Osteocyte (in vitro differentiated cells): Measurements from ENCODE around the gene ATP6V0D1. TPM values are rescaled to one million over a fixed set of nuclear protein-coding genes. Genes with fewer than 3 reads are reported as not detected.
A peak's percentile ranks its signal among the peaks of the same experiment; 100 is the strongest.

Source experiments
- DNase-seq: peaks from one replicate; pipeline ENCODE4 v3.0.0; 2021; ENCODE audit warnings: mixed read lengths; ENCODE audit not compliant: unreplicated experiment; ENCODE audit errors: extremely low spot score
- H3K27ac Mint-ChIP-seq: one replicate; pipeline ENCODE4 v1.8.0; 2021; ENCODE audit warnings: mild to moderate bottlenecking, mixed read lengths; ENCODE audit not compliant: unreplicated experiment
- H3K27me3 Mint-ChIP-seq: one replicate; pipeline ENCODE4 v1.8.0; 2021; ENCODE audit warnings: mixed read lengths; ENCODE audit not compliant: unreplicated experiment
- H3K36me3 Mint-ChIP-seq: one replicate; pipeline ENCODE4 v1.8.0; 2021; ENCODE audit warnings: mixed read lengths; ENCODE audit not compliant: unreplicated experiment
- H3K4me1 Mint-ChIP-seq: one replicate; pipeline ENCODE4 v1.8.0; 2021; ENCODE audit warnings: mixed read lengths; ENCODE audit not compliant: unreplicated experiment
- H3K4me3 Mint-ChIP-seq: one replicate; pipeline ENCODE4 v1.8.0; 2021; ENCODE audit warnings: mild to moderate bottlenecking, moderate library complexity, mixed read lengths; ENCODE audit not compliant: unreplicated experiment
- H3K9me3 Mint-ChIP-seq: one replicate; pipeline ENCODE4 v1.8.0; 2021; ENCODE audit warnings: mixed read lengths; ENCODE audit not compliant: unreplicated experiment
- total RNA-seq: library from RNA; stranded (reverse); gene quantifications from 2 replicates; pipeline ENCODE4 v1.2.1, GENCODE V29; 2021
- TF ChIP-seq, protein P1 (sequence below): fragments of 200-600 bp; sonication (generic); IDR thresholded peaks from 2 replicates; pipeline ENCODE4 v1.5.0; 2021; ENCODE audit warnings: antibody characterized with exemption, mild to moderate bottlenecking, moderate library complexity

ATP6V0D1 gene
- total RNA-seq, 1 donor from 2014 or later: 116 TPM

DNA sequence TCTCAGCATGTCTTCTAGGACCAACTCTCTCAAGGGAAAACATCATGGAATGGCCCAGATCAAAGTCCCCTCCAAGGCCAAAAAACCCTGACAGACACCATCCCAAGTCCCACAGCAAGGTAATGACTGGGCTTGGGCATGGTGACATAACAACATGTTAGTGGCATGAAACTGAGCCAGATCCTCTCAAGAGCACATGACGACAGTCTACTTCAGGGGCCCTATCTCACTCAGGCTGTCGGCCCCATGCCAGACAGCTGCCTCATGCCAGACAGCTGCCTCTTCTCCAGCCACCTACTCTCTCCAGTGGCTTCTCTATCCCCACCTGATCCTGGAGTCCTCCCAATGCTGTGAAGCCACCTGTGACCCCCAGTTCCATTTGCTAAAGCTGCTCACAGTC lies 31.6 kb downstream of the ATP6V0D1 start:
- Mint-ChIP-seq H3K27ac (no peak overlapping the region), H3K36me3 (peaks cover 16% of the 10 kb centered on the region), H3K4me3 (no peak overlapping the region), H3K4me1 (peaks cover 16% of the 10 kb centered on the region), H3K27me3 (no peaks in the 10 kb centered on the region), H3K9me3 (no peaks in the 10 kb centered on the region)
- no peak for DNase-seq
- TF ChIP-seq, protein P1, sequence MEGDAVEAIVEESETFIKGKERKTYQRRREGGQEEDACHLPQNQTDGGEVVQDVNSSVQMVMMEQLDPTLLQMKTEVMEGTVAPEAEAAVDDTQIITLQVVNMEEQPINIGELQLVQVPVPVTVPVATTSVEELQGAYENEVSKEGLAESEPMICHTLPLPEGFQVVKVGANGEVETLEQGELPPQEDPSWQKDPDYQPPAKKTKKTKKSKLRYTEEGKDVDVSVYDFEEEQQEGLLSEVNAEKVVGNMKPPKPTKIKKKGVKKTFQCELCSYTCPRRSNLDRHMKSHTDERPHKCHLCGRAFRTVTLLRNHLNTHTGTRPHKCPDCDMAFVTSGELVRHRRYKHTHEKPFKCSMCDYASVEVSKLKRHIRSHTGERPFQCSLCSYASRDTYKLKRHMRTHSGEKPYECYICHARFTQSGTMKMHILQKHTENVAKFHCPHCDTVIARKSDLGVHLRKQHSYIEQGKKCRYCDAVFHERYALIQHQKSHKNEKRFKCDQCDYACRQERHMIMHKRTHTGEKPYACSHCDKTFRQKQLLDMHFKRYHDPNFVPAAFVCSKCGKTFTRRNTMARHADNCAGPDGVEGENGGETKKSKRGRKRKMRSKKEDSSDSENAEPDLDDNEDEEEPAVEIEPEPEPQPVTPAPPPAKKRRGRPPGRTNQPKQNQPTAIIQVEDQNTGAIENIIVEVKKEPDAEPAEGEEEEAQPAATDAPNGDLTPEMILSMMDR: no peak

DNA sequence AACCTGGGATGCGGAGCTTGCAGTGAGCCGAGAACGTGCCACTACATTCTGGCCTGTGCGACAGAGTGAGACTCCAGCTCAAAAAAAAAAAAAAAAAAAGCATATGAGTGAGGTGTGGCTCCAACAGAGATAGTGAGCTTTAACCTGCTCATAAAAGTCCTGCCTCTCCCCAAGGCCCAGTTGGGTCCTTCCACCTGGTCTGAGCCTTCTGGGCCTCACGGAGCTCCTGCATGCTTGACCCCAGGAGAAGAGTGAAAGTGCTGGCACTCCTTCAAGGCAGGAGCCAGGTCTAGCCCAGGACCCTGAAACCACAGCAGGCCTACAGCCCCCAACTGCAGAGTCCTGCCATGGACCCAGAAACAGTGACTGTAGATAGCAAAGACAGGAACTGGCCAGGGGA lies 32.4 kb downstream of the ATP6V0D1 start:
- Mint-ChIP-seq H3K9me3 (no peaks in the 10 kb centered on the region), H3K4me3 (no peak overlapping the region), H3K27ac (no peak overlapping the region), H3K36me3 (peaks cover 16% of the 10 kb centered on the region), H3K4me1 (peaks cover 12% of the 10 kb centered on the region), H3K27me3 (no peaks in the 10 kb centered on the region)
- TF ChIP-seq, protein P1: no peak
- DNase-seq: no peak

DNA sequence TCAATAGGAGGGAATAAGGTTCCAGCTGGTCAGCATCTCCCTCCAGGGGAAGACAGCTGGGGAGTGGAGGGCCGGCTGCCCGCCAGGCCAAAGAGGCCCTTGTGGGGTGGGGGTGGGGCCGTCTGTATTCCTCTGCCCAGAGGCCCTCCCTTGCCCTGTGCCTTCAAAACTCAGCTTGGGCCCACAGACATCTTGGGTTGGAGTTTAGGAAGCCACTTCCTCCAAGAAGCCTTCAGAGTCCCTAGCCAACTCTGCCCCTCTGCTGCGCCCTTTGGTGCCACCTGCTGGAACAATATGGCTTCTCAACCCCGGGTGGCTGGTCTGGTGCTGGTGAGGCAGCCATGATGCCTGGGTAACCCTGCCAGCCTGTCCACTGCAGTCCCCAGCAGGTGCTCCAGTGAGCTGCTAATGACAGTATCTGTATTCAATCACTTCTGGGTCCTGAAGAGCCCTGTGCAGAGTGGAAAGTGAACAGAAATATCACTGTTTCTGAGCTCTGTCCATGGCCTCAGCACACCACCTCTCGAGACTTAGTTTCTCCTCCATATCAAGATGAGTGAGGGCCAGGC lies 33.4 kb downstream of the ATP6V0D1 start:
- peaks cover 12% of the 10 kb centered on the region for H3K4me1 Mint-ChIP-seq
- no peaks in the 10 kb centered on the region for H3K9me3 Mint-ChIP-seq
- no peak overlapping the region for H3K4me3 Mint-ChIP-seq
- peaks cover 14% of the 10 kb centered on the region for H3K36me3 Mint-ChIP-seq
- H3K27ac Mint-ChIP-seq: no peak overlapping the region
- no peak for DNase-seq
- TF ChIP-seq, protein P1: peak; percentile 42
- H3K27me3 Mint-ChIP-seq: no peaks in the 10 kb centered on the region

DNA sequence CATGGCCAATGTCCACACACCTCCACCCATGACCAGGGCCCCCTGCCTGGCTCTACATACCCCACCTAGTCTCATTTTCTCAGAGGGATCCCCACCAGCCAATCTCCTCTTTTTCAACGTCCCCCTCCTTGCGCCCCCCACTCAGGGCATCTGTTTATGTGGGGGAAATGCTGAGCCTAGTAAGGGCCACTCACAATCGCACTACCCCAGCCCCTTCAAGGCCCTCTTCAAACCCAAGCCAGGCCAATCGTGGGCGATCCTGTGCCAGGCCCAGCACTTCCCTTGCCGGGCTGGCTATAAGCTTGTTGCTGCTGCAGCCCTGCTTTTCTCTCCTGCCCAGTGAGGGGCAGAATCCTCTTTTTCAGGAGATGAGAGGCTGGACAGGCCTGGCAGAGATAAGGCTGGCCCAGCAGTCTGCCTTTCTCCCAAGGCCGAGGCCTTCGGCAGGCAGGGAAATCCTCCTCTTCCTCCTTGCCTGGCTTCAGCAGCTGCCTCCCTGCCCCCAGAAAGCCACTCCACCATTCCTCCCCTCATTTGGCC lies 33.9 kb downstream of the ATP6V0D1 start:
- Mint-ChIP-seq H3K36me3 (peaks cover 14% of the 10 kb centered on the region), H3K27ac (no peak overlapping the region), H3K9me3 (no peaks in the 10 kb centered on the region), H3K4me3 (no peak overlapping the region), H3K4me1 (peaks cover 12% of the 10 kb centered on the region), H3K27me3 (no peaks in the 10 kb centered on the region)
- no peak for DNase-seq
- TF ChIP-seq, protein P1: no peak

DNA sequence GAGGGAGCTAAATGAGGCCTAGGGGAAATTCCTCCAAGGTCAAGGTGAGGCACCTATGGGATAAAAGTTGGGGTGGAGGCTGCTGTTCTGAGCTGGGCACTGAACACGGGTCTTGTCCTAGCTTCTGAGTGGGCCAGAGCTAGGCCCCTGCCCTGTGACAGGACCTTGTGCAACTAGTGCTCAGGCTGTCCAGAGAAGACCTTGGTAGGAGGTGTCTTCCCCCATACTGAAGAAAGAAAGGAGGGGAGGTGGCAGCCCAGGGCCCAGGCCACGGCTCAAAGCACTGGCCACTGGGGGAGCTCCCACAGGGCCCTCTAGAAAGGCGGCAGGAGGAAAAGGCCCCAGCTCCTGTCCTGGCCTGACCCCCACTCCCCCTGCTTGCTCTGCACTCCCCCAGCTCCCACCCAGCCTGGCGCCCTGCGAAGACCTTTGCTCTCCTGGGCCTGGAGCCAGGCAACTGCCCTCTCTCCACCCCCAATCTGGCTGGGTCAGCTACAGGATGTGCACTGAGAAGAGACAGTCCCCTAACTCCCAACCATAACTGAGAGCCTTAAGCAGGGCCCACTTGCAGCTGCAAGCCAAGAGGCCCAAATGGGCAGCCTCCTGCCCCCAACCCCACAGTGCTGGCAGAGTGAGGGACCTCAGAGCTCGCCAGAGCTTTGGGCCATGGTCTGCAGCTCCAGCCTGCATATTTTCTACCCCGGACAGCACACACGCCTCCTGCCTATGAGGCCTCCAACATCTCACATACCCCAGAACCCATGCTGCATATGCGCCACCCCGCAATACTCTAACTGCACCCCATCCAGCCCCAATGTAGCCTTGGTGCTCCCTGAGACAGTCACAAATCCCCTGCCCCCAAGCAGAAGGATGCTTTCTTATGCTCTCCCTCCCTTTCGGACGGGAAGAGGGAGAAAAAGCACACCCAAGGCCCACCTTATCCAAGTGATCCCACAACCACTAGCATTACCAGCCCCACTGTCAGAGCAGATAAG lies 34.7 kb downstream of the ATP6V0D1 start:
- H3K9me3 Mint-ChIP-seq: no peaks in the 10 kb centered on the region
- no peak overlapping the region for H3K27ac Mint-ChIP-seq
- no peak for DNase-seq
- no peak overlapping the region for H3K4me3 Mint-ChIP-seq
- H3K27me3 Mint-ChIP-seq: no peaks in the 10 kb centered on the region
- peaks cover 16% of the 10 kb centered on the region for H3K4me1 Mint-ChIP-seq
- TF ChIP-seq, protein P1: no peak
- H3K36me3 Mint-ChIP-seq: peaks cover 11% of the 10 kb centered on the region
